Forelimb muscle (tissue), 1 donor: ENCODE data around the gene YRDC. TPM values are rescaled to one million over a fixed set of nuclear protein-coding genes. Genes with fewer than 3 reads are reported as not detected.

Experiments
- DNase-seq: peaks from one replicate; pipeline ENCODE4 v3.0.0-alpha.2; 2013; ENCODE audit warnings: low read depth
- polyA plus RNA-seq: library from polyadenylated mRNA; unstranded; fragments of 120-200 nt; gene quantifications from one replicate; pipeline ENCODE4 v1.2.1, GENCODE V29; 2013; ENCODE audit not compliant: insufficient read length

YRDC gene
- 6.3 TPM for polyA plus RNA-seq

DNA sequence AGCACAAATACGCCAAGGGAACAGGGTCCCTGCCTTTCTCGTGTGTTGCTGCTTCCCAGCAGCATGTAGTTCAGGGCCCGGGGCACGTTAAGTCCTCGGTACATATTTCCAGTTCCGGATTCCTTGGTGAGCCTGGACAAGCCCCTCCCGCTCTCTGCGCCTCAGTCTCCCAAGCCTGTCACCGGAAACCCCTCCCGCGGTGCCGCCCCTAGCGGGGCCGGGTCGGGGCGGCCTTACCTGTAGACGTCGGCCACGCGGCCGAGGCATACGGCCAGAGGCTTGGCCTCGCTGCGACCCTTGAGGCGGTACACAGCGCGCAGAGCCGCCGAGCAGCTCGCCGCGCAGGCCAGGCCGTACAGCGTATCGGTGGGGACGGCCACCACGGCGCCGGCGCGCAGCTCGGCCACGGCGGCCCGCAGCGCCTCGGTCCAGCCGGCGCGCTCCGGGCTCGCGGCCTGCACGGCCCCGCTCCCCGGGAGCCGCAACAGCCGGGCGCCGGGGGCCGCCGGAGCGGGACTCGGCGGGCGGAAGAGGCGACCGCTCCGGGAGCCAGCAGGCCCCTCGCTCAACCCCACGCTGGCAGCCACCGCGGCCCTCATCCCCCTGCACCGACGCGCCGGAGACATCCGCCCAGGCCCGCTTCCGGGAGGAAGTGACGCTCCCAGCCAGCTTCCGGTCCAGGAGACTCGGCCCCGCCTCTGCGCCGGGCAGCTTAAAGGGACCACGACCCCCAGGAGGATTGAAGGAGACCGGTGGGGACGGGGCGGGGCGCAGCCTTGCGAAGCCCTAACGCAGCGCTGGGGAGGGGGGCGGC, at the start of gene YRDC, which contains the start of gene C1orf122:
YRDC (minus strand) TSS at position 654 of the 814 bp plus-strand sequence; CDS start at position 626, 28 bp downstream.
C1orf122 (plus strand) TSS at position 236 of the 814 bp plus-strand sequence. CDS start 615 bp downstream, outside the sequence.
- DNase-seq, result peak; percentile 72

DNA sequence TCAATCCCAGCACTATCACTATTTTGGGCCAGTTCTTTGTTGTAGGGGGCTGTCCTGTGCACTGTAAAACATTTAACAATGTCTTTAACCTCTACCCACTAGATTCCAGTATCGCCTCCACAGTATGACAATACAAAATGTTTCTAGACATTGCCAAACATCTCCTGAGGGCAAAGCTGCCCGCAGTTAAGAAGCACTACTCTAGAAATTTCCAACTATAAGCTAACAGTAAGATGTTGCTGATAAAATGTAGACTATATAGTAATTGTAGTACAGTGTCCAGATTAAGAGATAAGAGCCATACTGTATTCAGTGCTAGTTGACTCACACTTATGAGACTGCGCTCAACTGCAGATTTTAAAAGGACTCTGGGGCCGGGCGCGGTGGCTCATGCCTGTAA, 46.4 kb upstream of the YRDC start:
- no peak for DNase-seq

GRCh38 chr1:37853157-37853556, 45.1 kb upstream of the YRDC start:
- DNase-seq, result no peak

GRCh38 chr1:37851782-37852210, 43.8 kb upstream of the YRDC start:
- no peak for DNase-seq

DNA sequence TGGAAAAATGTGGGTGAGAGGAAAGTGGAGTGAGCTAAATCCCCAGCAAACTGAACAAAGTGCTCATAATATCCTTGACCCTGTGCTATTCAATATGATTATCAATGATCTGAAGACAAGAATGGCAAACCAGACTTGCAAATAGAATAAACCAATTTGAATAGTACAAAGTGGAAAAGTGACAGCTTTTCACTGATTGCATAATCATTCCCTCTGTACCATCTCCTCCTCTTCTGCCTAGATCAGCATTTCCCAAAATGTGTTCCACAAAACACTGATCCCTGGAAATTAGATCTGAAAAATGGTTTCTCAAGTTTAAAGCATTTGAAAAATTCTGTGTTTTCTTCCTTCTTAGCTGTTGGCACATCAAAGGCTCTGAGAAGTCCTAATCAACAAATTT, 43.3 kb upstream of the YRDC start:
- DNase-seq, result no peak

DNA sequence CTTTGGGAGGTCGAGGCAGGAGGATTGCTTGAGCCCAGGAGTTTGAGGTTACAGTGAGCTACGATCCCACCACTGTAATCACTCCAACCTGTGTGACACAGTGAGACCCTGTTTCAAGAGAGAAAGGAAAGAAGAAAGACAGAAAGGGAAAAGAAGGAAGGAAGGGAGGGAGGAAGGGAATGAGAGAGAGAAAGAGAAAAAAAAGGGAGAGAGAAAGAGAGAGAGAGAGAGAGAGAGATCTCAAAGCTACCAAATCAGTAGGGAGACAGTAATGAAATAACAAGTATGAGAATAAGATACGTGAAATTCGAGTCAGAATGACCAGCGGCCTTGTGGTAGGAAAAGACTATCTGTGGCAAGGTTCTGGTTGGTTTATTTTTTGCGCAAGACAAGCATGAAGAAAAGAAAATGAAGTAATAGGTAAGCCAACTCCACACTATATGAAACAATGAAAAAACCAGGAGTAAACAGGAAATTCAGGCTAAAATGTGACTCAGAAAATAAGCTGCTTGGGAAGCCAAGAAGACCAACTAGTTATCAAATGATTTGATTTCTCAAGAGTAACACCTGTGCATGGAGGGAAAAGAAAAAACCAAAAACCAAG, 42.4 kb upstream of the YRDC start:
- DNase-seq, result no peak

- DNase-seq, result no peak
These were observed 41.5 kb upstream of the YRDC start for GRCh38 chr1:37849480-37849879.

DNA sequence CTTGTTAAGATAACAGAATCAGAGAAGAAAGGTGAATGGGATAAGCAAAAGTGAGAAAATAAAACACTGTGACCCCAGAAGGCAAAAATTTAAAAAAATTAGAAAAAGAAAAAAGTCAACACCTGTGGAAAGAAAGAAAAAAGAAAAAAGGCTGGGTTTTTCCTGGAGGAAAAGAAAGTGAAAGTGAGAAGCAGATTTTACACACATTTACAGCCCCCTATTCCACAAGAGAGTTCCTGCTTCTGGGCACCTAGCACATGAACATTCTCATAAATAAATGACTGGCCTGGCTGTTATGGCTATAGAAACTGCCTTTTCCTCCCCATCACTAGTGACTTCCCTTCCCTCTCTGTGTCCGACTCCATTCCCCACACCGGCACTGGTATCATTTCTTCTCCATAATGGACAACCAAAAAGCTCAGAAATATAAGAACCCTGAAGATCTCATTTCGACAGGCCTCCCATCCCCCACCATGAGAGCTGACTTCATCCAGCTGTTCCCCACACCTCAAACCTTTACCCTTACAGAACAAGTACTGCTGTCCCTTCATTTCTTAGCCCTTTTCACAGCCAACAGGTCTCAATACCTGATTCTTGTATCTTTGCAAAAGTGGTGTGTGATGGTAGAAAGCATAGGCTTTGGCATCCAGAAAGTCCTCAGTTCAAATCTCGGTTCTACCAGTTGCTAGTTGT, 38.8 kb upstream of the YRDC start:
- no peak for DNase-seq

DNA sequence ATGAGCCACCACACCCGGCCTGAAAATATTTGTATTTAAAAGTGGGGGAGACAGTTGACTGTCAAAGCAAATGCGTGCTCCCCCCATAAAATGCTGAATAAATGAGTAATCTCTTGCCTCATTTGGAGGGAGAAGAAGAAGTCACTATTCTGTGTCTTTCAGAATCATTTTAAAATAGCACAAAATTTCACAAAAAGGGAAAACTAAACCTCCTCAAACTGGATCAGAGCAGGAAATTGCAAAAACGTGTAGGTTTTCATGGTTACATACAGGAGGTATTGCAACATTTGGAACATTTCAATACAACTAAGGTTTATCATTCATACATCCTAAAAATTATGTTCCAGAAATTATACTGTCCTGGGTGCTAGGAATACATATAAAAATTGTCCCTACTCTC, 37.8 kb upstream of the YRDC start:
- DNase-seq, result no peak

GRCh38 chr1:37845049-37845646, 37.1 kb upstream of the YRDC start:
- no peak for DNase-seq

- DNase-seq, result no peak
These were observed 36.5 kb upstream of the YRDC start for GRCh38 chr1:37844536-37844935.

GRCh38 chr1:37841652-37842051, 33.6 kb upstream of the YRDC start:
- DNase-seq, result no peak

DNA sequence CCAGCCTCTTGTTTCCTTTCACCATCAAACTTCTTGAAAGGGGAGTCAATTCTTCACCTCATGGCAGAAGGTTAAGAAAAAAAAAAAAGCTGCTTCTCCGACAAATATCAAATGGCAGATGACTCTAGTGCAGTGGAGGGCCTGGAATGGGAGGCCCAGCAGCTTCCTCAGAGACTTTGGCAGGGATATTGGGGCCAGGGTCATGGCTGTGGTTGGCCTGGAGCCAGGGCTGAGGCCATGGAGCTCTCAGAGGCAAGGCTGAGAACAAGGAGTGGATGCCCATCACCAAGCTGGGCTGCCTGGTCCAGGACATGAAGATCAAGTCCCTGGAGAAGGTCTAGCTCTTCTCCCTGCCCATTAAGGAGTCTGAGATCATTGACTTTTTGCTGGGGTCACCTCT, 32.7 kb upstream of the YRDC start:
- DNase-seq, result no peak

GRCh38 chr1:37839676-37840075, 31.7 kb upstream of the YRDC start:
- no peak for DNase-seq

- no peak for DNase-seq
These were observed 28.8 kb upstream of the YRDC start for GRCh38 chr1:37836788-37837187.

DNA sequence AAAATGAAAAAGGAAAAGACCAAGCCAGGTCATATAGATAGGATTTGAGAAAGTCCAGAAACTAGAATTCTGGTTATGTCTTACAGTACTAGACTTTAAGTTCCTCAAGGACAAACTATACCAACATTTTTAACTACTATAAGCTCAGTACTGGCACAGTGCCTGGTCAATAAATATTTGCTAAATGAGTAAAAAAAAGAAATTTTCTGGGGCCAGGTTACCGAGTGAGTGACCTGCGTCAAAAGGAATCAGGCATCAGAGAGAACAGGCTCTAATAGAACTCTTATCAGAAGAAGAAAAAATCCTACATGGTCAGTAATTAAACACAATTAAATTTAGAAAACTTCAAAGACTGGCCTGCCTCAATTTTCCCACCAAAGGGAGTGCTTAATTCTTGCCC, 23.8 kb upstream of the YRDC start:
- DNase-seq, result no peak

DNA sequence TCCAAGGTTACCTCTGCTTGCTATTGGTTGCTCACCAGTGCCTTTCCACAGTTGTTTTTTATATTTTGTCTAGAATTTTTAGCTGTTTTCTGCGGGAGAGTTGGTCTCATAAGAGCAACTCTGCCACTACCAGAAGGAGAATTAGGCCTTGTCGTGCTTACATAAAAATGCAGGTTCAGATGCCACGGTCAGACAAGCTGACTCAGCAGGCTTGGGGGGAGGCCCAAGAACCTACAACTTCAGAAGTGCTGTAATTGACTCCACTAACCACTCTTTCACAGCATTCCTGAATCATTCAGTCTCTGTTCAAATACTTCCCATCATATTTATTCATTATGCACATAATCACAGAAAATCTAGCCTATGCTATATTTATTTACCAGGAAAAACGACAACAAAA, 23.1 kb upstream of the YRDC start:
- DNase-seq, result no peak

DNA sequence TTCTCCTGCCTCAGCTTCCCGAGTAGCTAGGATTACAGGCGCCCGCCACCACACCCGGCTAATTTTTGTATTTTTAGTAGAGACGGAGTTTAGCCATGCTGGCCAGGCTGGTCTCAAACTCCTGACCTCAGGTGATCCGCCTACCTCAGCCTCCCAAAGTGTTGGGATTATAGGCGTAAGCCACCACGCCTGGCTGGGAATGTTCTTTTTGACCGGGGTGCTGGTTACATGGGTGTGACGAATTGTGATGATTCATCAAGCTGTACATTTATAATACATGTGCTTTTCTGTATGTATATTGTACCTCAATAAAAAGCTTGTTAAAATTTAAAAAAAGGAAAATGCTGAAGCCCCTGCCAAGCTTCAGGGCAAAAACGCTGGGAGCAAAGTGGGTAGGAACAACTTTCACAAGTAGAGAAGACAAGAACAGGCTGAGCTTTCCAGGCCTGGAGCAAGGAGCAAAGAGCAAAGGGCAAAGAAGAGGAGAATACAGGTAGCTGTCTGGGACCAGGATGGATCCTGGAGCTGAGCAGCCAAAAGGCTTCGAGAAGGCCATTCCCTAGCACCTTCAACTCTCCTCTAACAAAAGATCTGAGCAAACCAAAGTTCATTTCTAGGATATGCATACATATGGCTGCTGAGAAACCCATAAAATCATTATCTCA, 20.5 kb upstream of the YRDC start:
- DNase-seq, result no peak

DNA sequence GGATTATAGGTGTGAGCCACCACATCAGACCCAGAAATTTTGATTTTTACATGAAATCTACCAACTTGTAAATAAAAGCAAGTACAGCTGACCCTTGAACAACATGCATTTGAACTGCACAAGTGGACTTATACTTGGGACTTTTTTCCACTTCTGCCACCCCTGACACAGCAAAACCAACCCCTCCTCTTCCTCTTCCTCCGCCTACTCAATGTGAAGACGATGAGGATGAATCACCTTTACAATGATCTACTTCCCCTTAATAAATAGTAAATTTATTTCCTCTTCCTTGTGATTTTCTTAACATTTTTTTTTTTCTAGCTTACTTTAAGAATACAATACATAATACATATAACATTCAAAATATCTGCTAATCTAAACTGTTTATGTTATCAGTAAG, 17.5 kb upstream of the YRDC start:
- no peak for DNase-seq

DNA sequence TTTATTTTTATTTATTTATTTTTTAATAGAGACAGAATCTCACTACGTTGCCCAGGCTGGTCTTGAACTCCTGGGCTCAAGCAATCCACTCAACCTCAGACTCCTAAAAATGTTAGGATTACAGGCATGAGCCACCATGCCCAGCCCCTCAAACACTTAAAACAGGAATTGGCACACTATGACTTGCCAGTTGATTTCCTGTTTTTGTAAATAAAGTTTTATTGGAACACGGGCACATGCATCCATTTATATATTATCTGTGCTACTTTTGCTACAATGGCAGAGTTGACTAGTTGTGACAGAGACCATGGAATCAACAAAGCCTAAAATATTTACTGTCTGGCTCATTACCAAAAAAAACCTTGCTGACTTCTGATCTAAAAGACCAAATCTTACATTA, 16.0 kb upstream of the YRDC start:
- DNase-seq, result no peak

DNA sequence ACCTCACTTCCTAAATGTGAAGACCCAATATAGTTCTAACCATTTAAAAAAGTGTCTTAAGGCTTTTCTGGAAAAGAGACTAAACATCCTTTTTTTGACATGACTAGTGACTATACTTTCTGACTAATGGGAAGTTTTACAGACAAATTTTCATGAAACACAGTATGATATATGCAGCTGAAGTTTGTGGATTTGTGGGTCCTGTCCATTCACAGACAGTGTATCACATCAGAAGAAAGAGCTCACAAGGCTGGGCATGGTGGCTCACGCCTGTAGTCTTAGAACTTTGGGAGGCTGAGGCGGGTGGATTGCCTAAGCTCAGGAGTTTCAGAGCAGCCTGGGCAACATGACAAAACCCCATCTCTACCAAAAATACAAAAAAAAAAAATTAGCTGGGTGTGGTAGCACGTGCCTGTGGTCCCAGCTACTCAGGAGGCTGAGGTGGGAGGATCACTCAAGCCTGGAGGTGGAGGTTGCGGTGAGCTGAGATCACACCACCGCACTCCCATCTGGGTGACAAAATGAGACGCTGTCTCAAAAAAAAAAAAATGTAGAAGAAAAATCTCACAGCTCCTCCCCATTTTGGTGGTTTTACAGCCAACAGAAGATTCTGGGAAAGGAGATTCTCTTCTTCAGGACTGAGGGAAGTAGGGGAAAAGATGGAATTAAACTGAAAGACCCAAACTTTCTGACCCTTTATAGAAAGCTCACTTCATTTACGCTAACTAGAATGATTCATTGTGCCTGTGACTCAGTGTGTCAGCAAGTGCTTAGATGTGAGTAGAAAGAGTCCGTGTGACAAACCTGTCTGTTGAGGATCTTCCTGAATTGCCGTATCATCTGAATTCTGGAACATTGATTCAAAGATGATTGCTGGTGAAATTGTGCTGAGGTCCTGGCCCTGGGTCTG, 15.2 kb upstream of the YRDC start:
- no peak for DNase-seq
